Adrenal gland (tissue), 12 donors: ENCODE results near the gene PWWP2B. TPM values are rescaled to one million over a fixed set of nuclear protein-coding genes. Genes with fewer than 3 reads are reported as not detected.
"Not testable (repeated sequence)": the region's sequence is repeated elsewhere in the genome, so short reads cannot be mapped to it uniquely, and the experiment has no call there.

Experiments
- DNase-seq, 7 donors: peaks; one replicate each; pipeline ENCODE4 v3.0.0-alpha.2; 2019 to 2020
- H3K27ac ChIP-seq, 5 donors: fragments of 200-600 bp; sonication (generic) in 4 of 5; 1 replicate in 3 of 5; 2 replicates in 2 of 5; pipeline versions ENCODE4 v1.5.1 to v1.8.0; 2016 to 2020; ENCODE audit warnings: mild to moderate bottlenecking in 1 of 5
- H3K27me3 ChIP-seq: fragments of 200-600 bp; 2 replicates; pipeline ENCODE4 v1.8.0; 2021
- H3K36me3 ChIP-seq, 2 donors: fragments of 200-600 bp; replicated peaks in 1 of 2; 1 replicate in 1 of 2; 2 replicates in 1 of 2; pipeline versions ENCODE4 v1.5.1 to v1.8.0; 2018 to 2022
- H3K4me1 ChIP-seq, 2 donors: fragments of 200-600 bp; replicated peaks in 1 of 2; 1 replicate in 1 of 2; 2 replicates in 1 of 2; pipeline versions ENCODE4 v1.5.1 to v1.8.0; 2018 to 2021
- H3K4me3 ChIP-seq, 4 donors: fragments of 200-600 bp; sonication (generic) in 3 of 4; one replicate each; pipeline ENCODE4 v1.5.1; 2016 to 2018
- H3K9me3 ChIP-seq, 3 donors: fragments of 200-600 bp; sonication (generic) in 1 of 3; replicated peaks in 1 of 3; 1 replicate in 2 of 3; 2 replicates in 1 of 3; pipeline versions ENCODE4 v1.5.1 to v1.8.0; 2016 to 2021
- CTCF ChIP-seq, 6 experiments: fragments of 450-650 bp in 4 of 6; fragments of 200-600 bp in 2 of 6; sonication (generic) in 1 of 6; IDR thresholded peaks; 1 replicate in 5 of 6; 2 replicates in 1 of 6; pipeline versions ENCODE4 v1.5.1 to v1.8.0; 2016 to 2021; ENCODE audit warnings: antibody characterized with exemption in 6 of 6, mild to moderate bottlenecking in 2 of 6, moderate library complexity in 1 of 6
- POLR2A ChIP-seq, 2 donors: fragments of 450-650 bp; IDR thresholded peaks; one replicate each; pipeline ENCODE4 v1.6.1; 2017; ENCODE audit warnings: antibody characterized with exemption in 2 of 2, mild to moderate bottlenecking in 2 of 2, moderate library complexity in 1 of 2
- WGBS, 4 donors: extraction: QIAGEN DNeasy Blood & Tissue Kit in 2 of 4; methylation state at CpG; one replicate each; pipeline versions ENCODE4 v1.1.5 to v1.1.7; 2013 to 2017; 5-methylcytosine and 5-hydroxymethylcytosine counted together
- intact Hi-C, 2 donors: fragments of 100-400 bp; cut with DNase I; formaldehyde crosslinking; loops; one replicate each; pipeline versions ENCODE4 v1.14.1 to v1.15.0; 2022 to 2023
- polyA plus RNA-seq, 3 donors: library from polyadenylated mRNA; stranded (reverse); fragments of 200-250 nt in 2 of 3; fragments of 350-450 nt in 1 of 3; fragmentation: Illumina TruSeq in 1 of 3; extraction: RNeasy Lipid Tissue Mini Kit (QIAGEN cat#74804) in 1 of 3; gene quantifications; one replicate each; pipeline ENCODE4 v1.2.3, GENCODE V29; 2013 to 2014
- total RNA-seq, 9 donors: library from RNA; depleted of rRNA in 4 of 9; stranded (reverse); fragments of >200 nt in 4 of 9; fragments of 120-200 nt in 1 of 9; fragmentation: NEBNext Ultra II Directional in 1 of 9; extraction: Animal tissue kit (Norgen Biotek cat#: 25700) in 1 of 9; gene quantifications; one replicate each; pipeline versions ENCODE4 v1.1.0 to v1.2.4, GENCODE V29; 2013 to 2023
- donor health status: healthy with polysubstance abuse.
- donor health status: Bipolar disorder and iron deficiency.
- donor health status: DM: yes; HTN: yes; CAD: no.
- donor health status: DM: no; HTN: no; CAD: no.
- donor health status: DM: no; HTN: no; CAD: no.
- donor health status: DM: yes; HTN: yes; CAD: no.

Gene PWWP2B
- total and polyA plus RNA-seq, 12 donors = 3.4 to 75.3 (median 40.7) TPM

- Histone ChIP-seq H3K27ac (no peak overlapping the region), H3K9me3 (no peaks in the 10 kb centered on the region), H3K4me3 (no peak overlapping the region), H3K4me1 (no peaks in the 10 kb centered on the region), H3K27me3 (no peaks in the 10 kb centered on the region), H3K36me3 (no peaks in the 10 kb centered on the region)
- TF ChIP-seq POLR2A (IDR thresholded peaks at IDR 0.05) = no peak
- TF ChIP-seq CTCF (IDR thresholded peaks at IDR 0.05) = no peak
- 72 to 81% (median 75%) methylated on average over 4 of the region's 4 CpGs for WGBS, 4 donors
- peak in 2 of 7 donors; percentile 7 to 8 for DNase-seq
- intact Hi-C loops = no loop called here
These were observed 21.2 kb upstream of the PWWP2B start for GRCh38 chr10:132375795-132376297.

GRCh38 chr10:132376394-132376851 lies 20.6 kb upstream of the PWWP2B start:
- DNase-seq = peak in 1 of 7 donors; percentile 7
- no peak overlapping the region for H3K4me3 ChIP-seq
- TF ChIP-seq CTCF (IDR thresholded peaks at IDR 0.05) = no peak
- no peak for TF ChIP-seq POLR2A (IDR thresholded peaks at IDR 0.05)
- H3K9me3 ChIP-seq = no peaks in the 10 kb centered on the region
- intact Hi-C loops = no loop called here
- no peaks in the 10 kb centered on the region for H3K36me3 ChIP-seq
- H3K27me3 ChIP-seq = no peaks in the 10 kb centered on the region
- no peaks in the 10 kb centered on the region for H3K4me1 ChIP-seq
- H3K27ac ChIP-seq = no peak overlapping the region
- WGBS, 4 donors = 87 to 94% (median 93%) methylated on average over 9 to 15 of the region's 15 CpGs

- Histone ChIP-seq H3K27me3 (no peaks in the 10 kb centered on the region), H3K9me3 (no peaks in the 10 kb centered on the region), H3K4me1 (no peaks in the 10 kb centered on the region), H3K4me3 (no peak overlapping the region), H3K27ac (no peak overlapping the region), H3K36me3 (no peaks in the 10 kb centered on the region)
- intact Hi-C loops = no loop called here
- TF ChIP-seq POLR2A (IDR thresholded peaks at IDR 0.05) (no peak), CTCF (IDR thresholded peaks at IDR 0.05) (no peak)
- 60 to 75% (median 67%) methylated on average over 7 of the region's 7 CpGs for WGBS, 4 donors
- no peak for DNase-seq
These were observed 19.7 kb upstream of the PWWP2B start for GRCh38 chr10:132377326-132377725.

- intact Hi-C loops, H3K36me3 ChIP-seq, H3K27ac ChIP-seq, H3K4me3 ChIP-seq, H3K9me3 ChIP-seq, H3K27me3 ChIP-seq, DNase-seq, H3K4me1 ChIP-seq: not testable (repeated sequence)
- 78 to 90% (median 85%) methylated on average over 16 of the region's 16 CpGs for WGBS, 4 donors
These were observed 18.0 kb upstream of the PWWP2B start for GRCh38 chr10:132379026-132379425.

- not testable (repeated sequence) for H3K27ac ChIP-seq, H3K9me3 ChIP-seq, H3K4me3 ChIP-seq, H3K4me1 ChIP-seq, H3K27me3 ChIP-seq, H3K36me3 ChIP-seq, DNase-seq
- 95 to 100% (median 96%) methylated on average over 3 to 4 of the region's 4 CpGs for WGBS, 4 donors
- intact Hi-C loops = loop anchor here in 1 of 2 donors (10.0 kb wide), 1 partner anchor 264 kb away; no protein-coding TSS in a partner anchor
These were observed 16.0 kb upstream of the PWWP2B start for GRCh38 chr10:132380986-132381385.
